Ascending aorta (tissue), 2 donors: ENCODE measurements around the gene ROGDI. TPM values are rescaled to one million over a fixed set of nuclear protein-coding genes. Genes with fewer than 3 reads are reported as not detected.

Source experiments
- DNase-seq, 2 donors: peaks; one replicate each; pipeline ENCODE4 v3.0.0-alpha.2; 2019; ENCODE audit warnings: low spot score in 2 of 2
- H3K27ac ChIP-seq, 2 donors: fragments of 200-600 bp; sonication (generic); one replicate each; pipeline ENCODE4 v1.5.1; 2016 to 2017; ENCODE audit warnings: mild to moderate bottlenecking in 1 of 2
- H3K27me3 ChIP-seq: fragments of 200-600 bp; sonication (generic); one replicate; pipeline ENCODE4 v1.5.1; 2017
- H3K36me3 ChIP-seq, 2 donors: fragments of 200-600 bp; sonication (generic); one replicate each; pipeline ENCODE4 v1.5.1; 2016
- H3K4me1 ChIP-seq, 2 donors: fragments of 200-600 bp; sonication (generic); one replicate each; pipeline ENCODE4 v1.5.1; 2016 to 2017; ENCODE audit warnings: mild to moderate bottlenecking in 1 of 2
- H3K4me3 ChIP-seq, 2 donors: fragments of 200-600 bp; sonication (generic); one replicate each; pipeline ENCODE4 v1.5.1; 2016 to 2017; ENCODE audit warnings: mild to moderate bottlenecking in 1 of 2
- H3K9me3 ChIP-seq, 2 donors: fragments of 200-600 bp; sonication (generic); one replicate each; pipeline ENCODE4 v1.5.1; 2016
- intact Hi-C: fragments of 100-400 bp; cut with DNase I; formaldehyde crosslinking; loops from one replicate; pipeline ENCODE4 v1.15.1; 2023
- total RNA-seq: library from RNA; depleted of rRNA; stranded (reverse); fragments of >200 nt; gene quantifications from one replicate; pipeline ENCODE4 v1.1.0, GENCODE V29; 2016
- TF ChIP-seq, protein P1 (sequence below), 3 experiments: fragments of 200-600 bp in 2 of 3; fragments of 450-650 bp in 1 of 3; sonication (generic) in 2 of 3; IDR thresholded peaks; one replicate each; pipeline ENCODE4 v1.5.1; 2016 to 2019; ENCODE audit warnings: antibody characterized with exemption in 3 of 3, mild to moderate bottlenecking in 1 of 3, moderate library complexity in 1 of 3

ROGDI gene
- total RNA-seq, 1 donor from 2014 or later = 10.5 TPM

DNA sequence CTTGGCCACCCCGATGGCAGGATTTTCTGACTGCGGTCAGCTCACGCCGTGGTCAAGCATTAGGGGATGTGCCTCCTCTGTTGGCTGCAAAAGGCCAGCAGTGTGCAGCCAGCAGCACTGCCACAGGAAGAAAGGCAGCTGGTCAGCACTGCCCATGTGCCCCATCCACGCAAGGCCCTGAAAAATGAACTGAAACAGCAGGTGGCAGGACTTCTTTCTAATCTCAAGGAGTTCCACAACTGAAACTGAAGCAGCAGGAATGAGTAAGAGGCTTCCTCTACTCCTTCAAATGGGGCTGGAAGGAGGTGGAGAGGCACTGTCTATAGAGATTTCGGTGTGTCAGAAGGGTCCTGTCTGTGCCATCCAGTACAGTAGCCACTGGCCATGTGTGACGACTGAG, 38.6 kb downstream of the ROGDI start:
- Histone ChIP-seq H3K27ac (no peak overlapping the region), H3K4me3 (no peak overlapping the region), H3K4me1 (peaks cover 8 to 21% of the 10 kb centered on the region in 2 donors), H3K9me3 (no peaks in the 10 kb centered on the region), H3K36me3 (peaks cover 48 to 54% of the 10 kb centered on the region in 2 donors), H3K27me3 (no peaks in the 10 kb centered on the region)
- no peak for DNase-seq
- intact Hi-C loops = no loop called here
- TF ChIP-seq, protein P1, sequence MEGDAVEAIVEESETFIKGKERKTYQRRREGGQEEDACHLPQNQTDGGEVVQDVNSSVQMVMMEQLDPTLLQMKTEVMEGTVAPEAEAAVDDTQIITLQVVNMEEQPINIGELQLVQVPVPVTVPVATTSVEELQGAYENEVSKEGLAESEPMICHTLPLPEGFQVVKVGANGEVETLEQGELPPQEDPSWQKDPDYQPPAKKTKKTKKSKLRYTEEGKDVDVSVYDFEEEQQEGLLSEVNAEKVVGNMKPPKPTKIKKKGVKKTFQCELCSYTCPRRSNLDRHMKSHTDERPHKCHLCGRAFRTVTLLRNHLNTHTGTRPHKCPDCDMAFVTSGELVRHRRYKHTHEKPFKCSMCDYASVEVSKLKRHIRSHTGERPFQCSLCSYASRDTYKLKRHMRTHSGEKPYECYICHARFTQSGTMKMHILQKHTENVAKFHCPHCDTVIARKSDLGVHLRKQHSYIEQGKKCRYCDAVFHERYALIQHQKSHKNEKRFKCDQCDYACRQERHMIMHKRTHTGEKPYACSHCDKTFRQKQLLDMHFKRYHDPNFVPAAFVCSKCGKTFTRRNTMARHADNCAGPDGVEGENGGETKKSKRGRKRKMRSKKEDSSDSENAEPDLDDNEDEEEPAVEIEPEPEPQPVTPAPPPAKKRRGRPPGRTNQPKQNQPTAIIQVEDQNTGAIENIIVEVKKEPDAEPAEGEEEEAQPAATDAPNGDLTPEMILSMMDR (IDR thresholded peaks at IDR 0.05) = no peak

DNA sequence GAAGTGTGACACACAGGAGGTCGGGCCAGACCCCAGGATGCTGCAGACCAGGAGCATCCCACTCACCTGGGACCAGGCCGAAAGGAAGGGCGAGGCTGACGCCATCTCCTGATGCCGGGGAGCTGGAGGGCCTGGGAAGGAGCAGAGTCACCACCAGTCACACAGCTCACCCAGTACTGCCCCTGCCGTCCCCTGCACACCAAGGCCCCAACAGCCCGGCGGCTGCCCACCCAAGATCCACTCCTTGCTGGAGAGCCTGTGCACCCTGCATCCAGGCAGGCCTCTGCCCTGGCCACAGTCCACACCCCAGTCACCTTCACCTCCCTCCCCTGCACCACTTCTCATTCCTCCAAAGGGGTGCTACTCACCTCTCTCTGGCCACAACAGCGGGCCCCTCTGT, 40.2 kb downstream of the ROGDI start:
- Histone ChIP-seq H3K36me3 (peaks cover 64 to 69% of the 10 kb centered on the region in 2 donors), H3K4me1 (peaks cover 0 to 13% of the 10 kb centered on the region in 2 donors), H3K9me3 (no peaks in the 10 kb centered on the region), H3K27me3 (no peaks in the 10 kb centered on the region), H3K27ac (no peak overlapping the region), H3K4me3 (no peak overlapping the region)
- no peak for DNase-seq
- TF ChIP-seq, protein P1 (IDR thresholded peaks at IDR 0.05) = no peak
- intact Hi-C loops = no loop called here

DNA sequence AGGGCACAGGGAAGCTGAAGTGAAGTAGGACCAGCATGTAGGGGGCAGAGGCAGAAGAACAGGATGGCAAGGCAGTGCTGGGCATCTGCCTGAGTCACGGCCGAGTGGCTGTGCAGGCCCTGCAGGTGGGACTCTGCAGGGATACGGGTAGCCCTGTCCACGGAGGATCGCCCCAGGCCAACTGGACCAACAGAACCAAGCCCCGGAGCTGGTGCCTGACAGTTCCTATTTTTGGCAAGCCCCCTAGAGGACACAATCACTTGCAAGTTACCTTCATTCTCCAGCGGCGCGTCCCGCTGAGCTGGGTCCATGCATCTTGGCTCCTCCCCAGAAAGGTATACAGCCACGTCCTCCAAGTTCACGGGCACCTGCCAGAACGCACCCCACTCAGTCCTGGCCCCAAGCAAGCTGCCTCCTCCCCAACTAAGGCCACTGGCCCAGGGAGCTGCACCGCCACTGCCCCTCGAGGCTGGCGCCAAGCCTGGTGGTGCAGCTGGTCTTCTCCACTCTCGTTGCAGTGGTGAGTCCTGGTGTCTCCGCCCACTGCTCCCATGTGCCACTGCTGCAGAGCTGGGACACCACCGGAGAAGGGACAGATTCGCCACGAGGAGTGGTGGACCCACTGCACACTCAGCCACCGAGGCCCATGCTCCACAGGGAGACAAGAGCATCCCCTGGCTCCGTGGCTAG, 42.1 kb downstream of the ROGDI start:
- no peaks in the 10 kb centered on the region for H3K27me3 ChIP-seq
- H3K4me1 ChIP-seq = peaks cover 0 to 2% of the 10 kb centered on the region in 2 donors
- no peak overlapping the region for H3K4me3 ChIP-seq
- H3K9me3 ChIP-seq = no peaks in the 10 kb centered on the region
- no peak overlapping the region for H3K27ac ChIP-seq
- H3K36me3 ChIP-seq = peaks cover 81 to 84% of the 10 kb centered on the region in 2 donors
- intact Hi-C loops = no loop called here
- TF ChIP-seq, protein P1 (IDR thresholded peaks at IDR 0.05) = no peak
- no peak for DNase-seq

DNA sequence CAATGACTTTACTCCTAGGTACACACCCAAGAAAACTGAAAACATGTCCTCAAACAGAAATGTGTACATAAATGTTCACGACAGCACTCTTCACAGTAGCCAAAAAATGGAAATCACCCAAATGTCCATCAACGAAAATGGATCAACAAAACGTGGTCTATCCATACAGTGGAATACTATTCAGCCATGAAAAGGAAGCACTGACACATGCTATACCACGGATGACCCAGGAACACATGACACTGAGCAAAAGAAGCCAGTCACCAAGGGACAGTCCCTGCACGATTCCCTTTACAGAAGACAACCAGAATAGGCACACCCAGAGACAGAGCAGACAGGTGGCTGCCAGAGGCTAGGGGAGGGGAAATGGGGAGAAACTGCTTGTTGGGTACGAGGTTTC, 46.7 kb downstream of the ROGDI start:
- Histone ChIP-seq H3K27ac (no peak overlapping the region), H3K9me3 (no peaks in the 10 kb centered on the region), H3K4me3 (no peak overlapping the region), H3K36me3 (peaks cover 93 to 94% of the 10 kb centered on the region in 2 donors), H3K4me1 (no peaks in the 10 kb centered on the region), H3K27me3 (no peaks in the 10 kb centered on the region)
- TF ChIP-seq, protein P1 (IDR thresholded peaks at IDR 0.05) = no peak
- intact Hi-C loops = no loop called here
- no peak for DNase-seq

DNA sequence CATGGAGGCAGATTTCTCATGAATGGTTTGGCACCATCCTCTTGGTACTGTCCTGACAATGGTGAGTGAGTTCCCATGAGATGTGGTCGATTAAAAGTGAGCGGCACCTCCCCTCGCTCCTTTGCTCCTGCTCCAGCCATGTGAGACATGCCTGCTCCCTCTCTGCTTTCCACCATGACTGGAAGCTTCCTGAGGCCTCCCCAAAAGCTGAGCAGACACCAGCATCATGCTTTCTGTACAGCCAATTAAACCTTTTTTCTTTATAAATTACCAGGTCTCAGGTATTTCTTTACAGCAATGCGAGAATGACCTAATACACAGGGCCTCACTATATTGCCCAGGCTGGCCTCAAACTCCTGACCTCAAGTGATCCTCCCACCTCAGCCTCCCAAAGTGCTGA, 47.6 kb downstream of the ROGDI start:
- TF ChIP-seq, protein P1 (IDR thresholded peaks at IDR 0.05) = no peak
- H3K36me3 ChIP-seq = peaks cover 88 to 91% of the 10 kb centered on the region in 2 donors

More for the DNA sequence above, 47.6 kb downstream of the ROGDI start:
- intact Hi-C loops = no loop called here
- DNase-seq = no peak
- no peak overlapping the region for H3K27ac ChIP-seq
- H3K4me1 ChIP-seq = no peaks in the 10 kb centered on the region
- no peaks in the 10 kb centered on the region for H3K27me3 ChIP-seq
- H3K9me3 ChIP-seq = no peaks in the 10 kb centered on the region
- H3K4me3 ChIP-seq = no peak overlapping the region
